NT2/D1 (cell line): ENCODE results near the gene NHS.

ENCODE experiments used
- YY1 ChIP-seq: IDR thresholded peaks from 2 replicates; pipeline ENCODE4 v1.6.1; 2011; ENCODE audit not compliant: insufficient read length, insufficient read depth
- ZNF274 ChIP-seq: IDR thresholded peaks from 2 replicates; pipeline ENCODE4 v1.6.1; 2011; ENCODE audit warnings: mild to moderate bottlenecking, low read depth, low read length

DNA sequence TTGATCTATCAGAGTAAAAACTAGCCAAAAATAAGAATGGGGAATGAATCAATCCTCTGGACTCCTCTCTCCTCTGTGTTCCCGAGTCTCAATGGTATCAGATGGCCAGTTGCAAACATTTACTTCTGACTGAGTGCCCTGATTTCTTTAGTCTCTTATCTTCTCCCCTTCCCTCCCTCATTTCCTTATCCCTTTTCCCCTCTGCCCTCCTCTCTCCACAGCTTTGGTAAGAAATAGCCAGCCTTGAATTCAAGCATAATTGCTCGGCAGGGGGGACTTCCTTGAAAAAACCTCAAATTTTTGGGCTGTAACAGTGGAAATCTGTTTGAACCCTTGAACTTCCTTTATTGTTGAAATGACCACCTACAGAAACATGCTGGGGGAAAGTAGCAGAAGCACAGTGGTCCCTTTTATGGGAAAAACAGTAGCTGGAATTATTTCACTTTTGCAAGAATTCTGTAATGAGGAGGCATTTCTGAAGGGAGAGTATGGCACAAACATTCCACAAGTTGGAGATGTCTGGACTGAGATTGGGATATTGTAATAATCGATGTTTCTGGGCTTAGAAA, 40.3 kb downstream of the NHS start:
- TF ChIP-seq YY1 (no peak), ZNF274 (no peak)
